ENCODE measurements around the gene EDEM3.

DNA sequence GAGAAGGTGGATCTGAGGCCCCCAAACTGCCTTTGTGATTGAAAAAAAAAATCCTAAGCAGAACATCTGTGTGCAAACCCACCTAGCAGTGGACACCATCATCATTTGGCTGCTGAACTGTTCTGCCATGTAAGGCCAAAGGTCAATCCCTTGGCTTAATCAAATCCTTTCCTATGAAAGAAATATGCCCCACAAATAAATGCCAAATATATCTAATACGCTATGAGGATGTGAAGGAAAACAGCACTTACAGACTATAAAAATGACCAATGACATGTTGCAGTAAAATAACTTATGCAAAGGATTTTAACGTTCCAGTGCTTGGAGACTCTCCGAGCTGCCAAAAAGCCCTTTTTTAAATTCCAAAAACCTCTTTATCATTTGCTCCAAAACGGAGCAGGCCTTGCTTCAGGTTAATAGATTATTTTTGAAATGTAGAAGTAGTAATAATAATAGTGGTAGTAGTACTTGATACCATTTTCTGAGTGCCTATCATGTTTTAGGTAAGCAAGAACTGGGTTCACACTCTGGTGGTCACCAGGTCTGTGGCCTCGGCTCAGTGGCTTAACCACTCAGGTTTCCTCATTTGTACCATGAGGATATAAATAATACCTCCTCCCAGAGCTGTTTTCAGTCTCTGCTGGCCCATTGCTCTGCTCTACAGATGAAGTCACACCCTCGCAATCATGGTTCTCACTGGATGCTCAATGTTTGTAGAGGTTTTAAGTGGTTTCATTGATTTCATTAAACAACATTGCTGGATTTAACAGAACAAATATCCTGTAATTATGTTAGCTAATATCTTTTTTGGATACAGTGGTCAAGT lies 47.9 kb upstream of the EDEM3 start:
- TF ChIP-seq, protein P1, sequence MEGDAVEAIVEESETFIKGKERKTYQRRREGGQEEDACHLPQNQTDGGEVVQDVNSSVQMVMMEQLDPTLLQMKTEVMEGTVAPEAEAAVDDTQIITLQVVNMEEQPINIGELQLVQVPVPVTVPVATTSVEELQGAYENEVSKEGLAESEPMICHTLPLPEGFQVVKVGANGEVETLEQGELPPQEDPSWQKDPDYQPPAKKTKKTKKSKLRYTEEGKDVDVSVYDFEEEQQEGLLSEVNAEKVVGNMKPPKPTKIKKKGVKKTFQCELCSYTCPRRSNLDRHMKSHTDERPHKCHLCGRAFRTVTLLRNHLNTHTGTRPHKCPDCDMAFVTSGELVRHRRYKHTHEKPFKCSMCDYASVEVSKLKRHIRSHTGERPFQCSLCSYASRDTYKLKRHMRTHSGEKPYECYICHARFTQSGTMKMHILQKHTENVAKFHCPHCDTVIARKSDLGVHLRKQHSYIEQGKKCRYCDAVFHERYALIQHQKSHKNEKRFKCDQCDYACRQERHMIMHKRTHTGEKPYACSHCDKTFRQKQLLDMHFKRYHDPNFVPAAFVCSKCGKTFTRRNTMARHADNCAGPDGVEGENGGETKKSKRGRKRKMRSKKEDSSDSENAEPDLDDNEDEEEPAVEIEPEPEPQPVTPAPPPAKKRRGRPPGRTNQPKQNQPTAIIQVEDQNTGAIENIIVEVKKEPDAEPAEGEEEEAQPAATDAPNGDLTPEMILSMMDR (IDR thresholded peaks at IDR 0.05; ENCODE audit: insufficient read depth, low read length) = no peak
- TF ChIP-seq, protein P2, sequence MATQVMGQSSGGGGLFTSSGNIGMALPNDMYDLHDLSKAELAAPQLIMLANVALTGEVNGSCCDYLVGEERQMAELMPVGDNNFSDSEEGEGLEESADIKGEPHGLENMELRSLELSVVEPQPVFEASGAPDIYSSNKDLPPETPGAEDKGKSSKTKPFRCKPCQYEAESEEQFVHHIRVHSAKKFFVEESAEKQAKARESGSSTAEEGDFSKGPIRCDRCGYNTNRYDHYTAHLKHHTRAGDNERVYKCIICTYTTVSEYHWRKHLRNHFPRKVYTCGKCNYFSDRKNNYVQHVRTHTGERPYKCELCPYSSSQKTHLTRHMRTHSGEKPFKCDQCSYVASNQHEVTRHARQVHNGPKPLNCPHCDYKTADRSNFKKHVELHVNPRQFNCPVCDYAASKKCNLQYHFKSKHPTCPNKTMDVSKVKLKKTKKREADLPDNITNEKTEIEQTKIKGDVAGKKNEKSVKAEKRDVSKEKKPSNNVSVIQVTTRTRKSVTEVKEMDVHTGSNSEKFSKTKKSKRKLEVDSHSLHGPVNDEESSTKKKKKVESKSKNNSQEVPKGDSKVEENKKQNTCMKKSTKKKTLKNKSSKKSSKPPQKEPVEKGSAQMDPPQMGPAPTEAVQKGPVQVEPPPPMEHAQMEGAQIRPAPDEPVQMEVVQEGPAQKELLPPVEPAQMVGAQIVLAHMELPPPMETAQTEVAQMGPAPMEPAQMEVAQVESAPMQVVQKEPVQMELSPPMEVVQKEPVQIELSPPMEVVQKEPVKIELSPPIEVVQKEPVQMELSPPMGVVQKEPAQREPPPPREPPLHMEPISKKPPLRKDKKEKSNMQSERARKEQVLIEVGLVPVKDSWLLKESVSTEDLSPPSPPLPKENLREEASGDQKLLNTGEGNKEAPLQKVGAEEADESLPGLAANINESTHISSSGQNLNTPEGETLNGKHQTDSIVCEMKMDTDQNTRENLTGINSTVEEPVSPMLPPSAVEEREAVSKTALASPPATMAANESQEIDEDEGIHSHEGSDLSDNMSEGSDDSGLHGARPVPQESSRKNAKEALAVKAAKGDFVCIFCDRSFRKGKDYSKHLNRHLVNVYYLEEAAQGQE (IDR thresholded peaks at IDR 0.05; ENCODE audit: insufficient replicate concordance, low read depth) = no peak
- no peak for TF ChIP-seq POLR2AphosphoS5 (IDR thresholded peaks at IDR 0.05; ENCODE audit: low read depth)
